SIG-M5 treated with dmso at 0.1 percent for 504 hours (cell line): Measurements from ENCODE around the gene HK1.
A peak's percentile ranks its signal among the peaks of the same experiment; 100 is the strongest.

ENCODE experiments used
- DNase-seq: peaks from one replicate; lab custom pipeline; 2025; ENCODE audit not compliant: unreplicated experiment; lab: John Stamatoyannopoulos, UW

Gene HK1

DNA sequence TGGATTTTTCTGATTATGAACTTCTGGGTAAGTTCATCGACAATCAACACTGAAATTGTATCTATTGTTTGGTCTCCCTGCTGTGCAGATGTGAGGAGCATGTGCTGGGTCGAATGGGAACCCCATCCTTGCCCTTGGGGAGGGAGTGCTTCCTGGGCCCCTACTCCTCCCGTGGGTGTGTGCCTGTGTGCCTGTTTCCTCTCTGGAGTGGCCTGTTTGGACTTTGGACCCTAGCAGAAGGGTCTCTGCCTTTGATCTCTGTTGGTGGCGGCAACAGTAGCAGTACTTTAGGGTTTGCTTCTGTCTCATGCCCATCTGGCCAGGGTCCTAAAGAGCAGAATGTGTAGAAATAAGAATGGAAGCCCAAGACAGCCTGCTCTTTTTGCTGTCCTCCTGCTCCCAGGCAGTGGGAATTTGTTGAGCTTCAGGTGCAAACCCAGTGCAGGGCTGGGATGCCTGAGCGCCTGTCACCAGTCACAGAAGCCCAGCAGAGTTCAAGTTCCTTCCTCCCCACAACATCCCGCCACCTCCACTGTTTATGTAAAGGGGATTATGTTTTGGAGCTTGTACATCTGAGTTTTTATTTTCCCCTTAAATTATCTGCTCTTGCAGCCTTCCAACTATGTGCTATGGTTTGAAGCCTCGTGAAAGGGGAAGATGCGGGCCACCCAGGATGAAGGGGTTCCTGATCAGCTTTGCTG, 139.9 kb downstream of the HK1 start:
- DNase-seq: no peak

DNA sequence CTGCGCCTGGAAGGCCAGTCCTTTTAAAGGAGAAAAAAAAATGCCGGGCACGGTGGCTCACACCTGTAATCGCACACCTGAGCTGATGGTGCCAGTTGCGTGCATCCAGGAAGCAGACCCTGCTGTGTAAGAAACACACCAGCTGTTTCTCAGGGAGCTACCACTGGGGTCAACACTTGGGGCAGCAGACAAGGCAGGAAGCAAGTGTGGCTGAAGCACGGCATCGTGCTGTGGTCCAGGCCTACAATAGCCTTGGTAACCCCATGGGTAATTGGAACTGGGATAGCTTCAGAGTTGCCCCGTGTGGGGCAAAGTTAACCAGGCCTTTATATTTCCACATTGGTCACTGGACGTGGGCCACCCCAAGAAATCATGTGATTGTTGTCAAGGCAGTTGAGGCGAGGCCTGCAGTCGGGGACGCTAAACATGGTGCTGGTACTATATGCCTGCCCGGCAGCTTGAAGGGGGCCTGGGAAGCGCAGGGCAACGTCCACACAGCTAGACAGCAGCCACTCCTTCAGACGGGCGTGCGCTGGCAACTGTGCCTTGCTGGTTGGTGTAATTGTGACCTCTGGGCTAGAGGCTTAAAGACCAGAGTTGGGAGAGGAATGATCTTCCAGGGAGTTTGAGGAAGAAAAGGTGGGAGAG, 140.9 kb downstream of the HK1 start:
- DNase-seq: no peak

DNA sequence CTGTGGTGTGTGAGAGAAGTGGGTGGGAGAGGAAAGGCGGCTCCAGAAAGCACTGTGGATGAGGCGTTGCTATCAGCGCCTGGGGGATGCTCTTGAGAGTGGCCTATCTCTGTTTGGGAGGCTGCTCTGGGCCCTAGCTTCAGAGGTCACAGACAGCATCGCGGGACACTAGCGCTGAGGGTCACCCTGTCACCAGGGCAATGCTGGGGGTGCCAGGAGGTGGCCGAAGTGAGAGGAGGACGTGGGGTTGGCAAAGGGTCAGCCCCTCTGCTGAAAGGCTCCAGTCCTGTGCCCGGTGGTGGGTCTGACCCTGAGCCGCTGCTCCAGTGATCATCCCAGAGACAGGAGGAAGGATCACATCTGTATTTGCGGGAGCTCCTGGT, 141.4 kb downstream of the HK1 start:
- DNase-seq: no peak

DNA sequence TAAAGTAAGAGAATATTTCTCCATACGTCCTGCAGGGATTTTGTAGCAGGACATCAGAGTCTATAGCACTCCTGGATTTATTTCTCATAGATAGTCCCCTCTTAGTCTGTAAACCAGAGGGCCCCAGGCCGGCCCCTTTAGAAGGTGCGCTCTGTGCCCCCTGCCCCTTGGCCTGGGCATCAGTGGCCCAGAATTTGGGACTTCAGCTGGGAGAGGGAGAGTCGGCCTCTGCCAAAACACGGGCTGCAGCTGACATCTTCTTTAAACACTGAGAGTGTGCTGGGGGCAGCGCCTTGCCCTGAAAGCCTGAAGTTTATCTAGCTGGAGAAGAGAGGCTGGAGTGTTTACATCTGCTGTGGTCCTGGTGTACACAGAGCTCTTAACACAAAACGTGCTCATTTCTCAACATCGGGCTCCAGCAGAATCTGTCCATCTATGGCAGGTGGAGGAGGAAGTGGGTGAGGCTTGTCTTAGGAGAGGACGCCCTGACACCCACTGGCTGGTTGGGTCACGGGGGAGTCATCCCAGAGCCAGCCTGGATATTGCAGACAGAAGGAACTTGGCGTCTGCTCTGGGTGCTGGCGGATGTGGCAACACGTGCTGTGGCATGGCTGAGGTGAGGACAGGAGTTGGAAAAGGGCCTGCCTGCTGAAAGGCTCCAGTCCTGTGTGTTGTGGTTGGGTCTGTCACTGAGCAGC, 143.5 kb downstream of the HK1 start:
- DNase-seq: peak; percentile 68

DNA sequence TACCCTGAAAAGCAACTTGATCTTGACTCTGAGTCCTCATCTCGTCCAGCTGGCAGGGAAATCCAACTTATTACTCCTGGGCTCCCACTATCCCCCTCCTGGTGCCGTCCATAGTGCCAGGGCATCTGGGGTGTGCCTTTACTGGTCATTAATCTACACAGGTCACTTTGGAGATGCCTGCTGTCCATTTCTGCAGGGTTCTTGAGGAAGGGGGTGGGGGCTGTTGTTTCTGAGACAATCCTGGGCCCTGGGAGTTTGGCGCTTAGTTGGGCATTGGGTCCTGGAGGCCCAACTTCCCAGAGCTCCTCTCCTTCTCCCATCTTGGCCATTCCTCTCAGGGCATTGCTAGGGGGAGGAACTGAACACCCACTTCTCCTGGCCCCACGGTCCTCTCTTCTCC, 144.4 kb downstream of the HK1 start:
- no peak for DNase-seq

DNA sequence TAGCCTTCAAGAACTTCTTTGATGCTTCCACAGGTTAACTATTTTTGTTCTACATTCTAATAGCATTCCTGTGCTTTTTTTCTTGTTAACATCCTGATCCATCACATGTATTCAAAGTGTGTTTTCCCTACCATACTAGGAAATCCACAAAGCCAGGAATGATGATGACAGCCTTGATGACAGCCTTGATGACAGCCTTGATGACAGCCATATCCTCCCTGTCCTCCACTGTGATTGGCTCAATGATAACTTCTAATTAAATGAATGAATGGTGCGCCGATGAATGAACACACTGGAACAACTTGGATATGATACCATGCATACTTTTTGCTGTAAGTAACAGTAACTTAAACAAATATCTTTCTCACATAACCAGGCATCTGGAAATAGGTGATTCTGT, 146.7 kb downstream of the HK1 start:
- DNase-seq: no peak

DNA sequence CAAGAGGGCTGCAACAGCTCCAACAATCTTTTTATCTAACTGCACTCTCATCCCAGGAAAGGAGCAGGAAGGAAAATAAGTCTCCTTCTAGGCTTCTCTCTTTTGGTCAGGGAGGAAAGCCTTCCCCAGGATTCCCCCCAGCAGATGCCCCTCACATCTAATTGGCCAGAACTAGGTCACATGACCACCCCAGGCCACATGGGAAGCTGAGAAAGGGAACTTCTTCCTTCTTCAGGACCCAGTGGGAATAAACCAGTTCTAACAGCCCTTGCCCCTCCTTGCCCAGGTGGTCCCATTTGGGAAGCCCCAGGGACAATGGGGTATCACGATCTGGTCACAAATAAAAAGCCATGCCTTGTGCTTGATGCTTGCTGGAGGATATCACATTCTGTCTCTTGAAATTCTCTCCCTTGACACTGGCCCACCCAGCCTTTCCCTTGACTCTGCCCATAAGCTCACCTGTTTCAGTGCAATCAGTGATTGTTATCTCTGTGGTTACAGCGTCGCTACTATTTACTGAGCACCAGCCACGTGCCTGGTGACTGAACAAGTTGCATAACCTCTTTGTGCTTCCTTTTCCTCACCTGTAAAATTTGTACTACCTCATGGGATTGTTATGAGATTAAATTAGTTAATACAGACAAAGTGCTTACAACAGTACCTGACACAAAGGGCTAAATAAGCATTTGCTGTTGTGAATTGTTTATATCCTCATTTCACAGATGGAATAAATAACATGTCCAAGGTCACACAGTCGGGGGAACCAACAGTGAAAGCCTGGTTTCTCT, 147.4 kb downstream of the HK1 start:
- peak; percentile 23 for DNase-seq

DNA sequence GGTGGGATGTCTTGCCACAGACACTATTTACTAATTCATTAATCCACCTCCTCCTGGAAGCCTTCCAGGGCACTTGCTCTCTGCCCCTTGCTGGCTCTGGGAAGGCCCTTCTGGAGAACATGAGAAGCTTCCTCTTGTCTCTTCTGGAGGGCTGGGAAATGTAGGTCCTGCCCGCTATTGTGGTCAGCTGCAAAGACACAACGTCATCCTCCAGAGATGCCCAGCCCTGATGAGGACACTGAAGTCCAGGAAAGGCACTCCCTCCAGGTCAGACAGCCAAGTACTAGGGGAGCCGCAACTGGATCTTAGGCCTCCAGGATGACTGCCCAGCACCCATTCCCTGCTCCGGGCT, 148.1 kb downstream of the HK1 start:
- no peak for DNase-seq

DNA sequence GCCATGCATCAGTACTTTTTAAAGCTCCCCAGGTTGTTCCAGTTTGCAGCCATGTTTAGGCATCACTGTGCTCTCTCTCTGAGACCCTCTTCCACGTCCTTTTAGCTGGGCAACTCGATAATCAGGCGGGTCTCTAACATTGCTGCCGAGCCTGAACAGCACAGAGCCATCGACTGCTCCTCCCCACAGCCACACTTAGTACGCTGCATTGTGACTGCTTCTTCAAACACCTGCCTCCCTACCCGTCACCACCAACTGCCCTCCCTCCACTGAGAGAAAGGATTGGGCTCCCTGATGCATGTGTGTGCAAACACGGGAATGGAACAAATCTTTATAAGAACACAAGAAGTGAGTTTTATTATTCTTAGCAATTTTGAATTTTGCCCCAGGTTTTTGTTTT, 149.9 kb downstream of the HK1 start:
- DNase-seq: no peak

DNA sequence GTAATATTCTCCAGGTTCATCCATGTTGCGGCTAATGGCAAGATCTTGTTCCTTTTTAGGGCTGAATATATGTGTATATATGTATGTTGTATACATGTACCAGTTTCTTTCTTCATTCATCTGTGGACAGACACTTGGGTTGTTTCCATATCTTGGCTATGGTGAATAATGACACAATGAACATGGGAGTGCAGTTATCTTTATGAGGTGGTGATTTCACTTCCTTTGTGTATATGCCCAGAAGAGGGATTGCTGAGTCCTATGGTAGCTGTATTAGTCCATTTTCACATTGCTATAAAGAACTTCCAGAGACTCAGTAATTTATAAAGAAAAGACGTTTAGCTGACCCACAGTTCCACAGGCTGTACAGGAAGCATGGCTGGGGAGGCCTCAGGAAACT, 155.9 kb downstream of the HK1 start:
- no peak for DNase-seq

DNA sequence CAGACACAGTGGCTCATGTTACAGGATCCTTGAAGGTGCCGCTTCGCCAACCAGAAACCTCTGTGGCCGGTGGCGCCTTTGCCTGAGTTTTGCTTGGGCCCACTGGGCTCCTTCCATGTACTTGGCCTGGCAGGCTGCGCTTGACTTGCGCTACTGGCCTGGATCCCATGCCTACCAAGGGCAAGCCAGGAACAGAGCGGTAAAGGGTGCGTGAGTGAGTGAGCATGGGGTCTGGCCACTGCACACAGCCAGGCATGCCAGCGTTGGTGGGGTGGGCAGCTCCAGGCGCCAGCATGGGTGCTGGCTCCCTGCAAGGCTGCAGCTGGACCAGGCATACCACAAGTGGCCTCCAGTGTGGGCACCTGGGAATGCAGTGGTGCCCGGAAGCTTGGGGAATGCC, 156.6 kb downstream of the HK1 start:
- no peak for DNase-seq

DNA sequence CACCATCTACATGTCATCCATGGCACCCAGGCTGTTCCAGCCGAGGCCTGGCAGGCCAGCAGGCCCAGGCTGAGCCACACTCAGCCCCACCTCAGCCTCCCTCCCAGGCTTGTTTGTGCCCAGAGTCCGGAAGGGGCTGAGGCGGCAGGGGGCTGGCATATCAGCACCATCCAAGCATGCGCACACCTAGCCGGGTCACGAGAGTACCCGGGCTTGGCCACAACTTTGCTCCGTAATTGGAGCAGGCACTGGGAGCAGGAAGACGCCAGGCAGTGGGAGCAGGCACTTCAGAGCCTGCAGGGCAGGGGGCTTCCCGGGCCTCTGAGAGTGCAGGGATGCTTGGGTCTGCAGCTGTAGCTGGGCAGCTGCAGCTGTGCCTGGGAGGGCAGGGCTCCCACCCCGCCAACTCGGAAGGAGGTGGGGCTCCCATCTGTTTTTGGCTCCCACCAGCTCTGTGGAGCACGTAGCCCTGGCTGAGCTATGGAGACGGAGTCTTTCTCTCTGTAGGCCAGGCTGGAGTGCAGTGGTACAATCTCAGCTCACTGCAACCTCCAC, 157.7 kb downstream of the HK1 start:
- DNase-seq: no peak

DNA sequence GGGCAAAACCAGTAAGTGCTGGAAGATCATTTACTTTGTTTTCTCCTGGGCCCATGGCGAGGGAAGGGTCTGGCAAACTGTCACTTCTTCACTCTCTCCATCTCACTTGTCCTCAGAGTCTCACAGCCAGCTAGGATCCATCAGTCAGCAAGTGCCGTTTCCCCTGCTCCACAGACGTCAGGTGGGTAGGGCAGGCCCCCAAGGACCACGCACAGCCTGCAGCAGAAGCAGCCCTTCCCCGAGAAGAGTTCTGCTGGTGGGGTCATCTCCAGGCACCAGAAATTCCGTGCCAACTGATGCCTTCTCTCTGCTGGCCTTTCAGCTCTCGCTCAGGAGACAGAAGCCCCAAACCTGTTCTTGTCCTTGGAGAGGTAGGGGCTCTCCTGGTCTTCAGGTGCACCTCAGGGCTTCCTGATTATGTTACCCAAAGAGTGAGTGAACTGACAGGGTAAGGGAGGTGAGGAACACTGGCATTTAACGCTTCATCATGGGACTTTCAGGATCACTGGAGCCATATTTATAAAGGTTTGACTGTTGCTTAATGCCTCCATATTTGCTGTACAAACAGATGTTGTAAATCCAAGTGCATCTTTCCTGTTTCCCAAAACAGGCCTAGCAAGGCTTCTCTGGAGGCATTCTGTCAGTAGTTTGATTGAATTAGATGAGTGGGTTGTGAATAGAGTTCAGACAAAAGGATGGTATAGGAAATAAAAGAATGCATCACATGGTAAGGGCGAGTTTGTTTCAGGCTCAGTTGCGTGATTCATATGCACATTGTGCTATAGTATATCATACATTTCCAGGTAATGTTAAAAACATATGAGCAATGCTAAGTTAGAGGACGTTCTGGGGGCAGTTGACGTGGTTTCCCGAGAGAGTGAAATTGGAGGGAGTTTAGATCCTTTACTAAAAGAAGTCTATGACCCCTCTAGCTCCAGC, 159.3 kb downstream of the HK1 start:
- DNase-seq: no peak

DNA sequence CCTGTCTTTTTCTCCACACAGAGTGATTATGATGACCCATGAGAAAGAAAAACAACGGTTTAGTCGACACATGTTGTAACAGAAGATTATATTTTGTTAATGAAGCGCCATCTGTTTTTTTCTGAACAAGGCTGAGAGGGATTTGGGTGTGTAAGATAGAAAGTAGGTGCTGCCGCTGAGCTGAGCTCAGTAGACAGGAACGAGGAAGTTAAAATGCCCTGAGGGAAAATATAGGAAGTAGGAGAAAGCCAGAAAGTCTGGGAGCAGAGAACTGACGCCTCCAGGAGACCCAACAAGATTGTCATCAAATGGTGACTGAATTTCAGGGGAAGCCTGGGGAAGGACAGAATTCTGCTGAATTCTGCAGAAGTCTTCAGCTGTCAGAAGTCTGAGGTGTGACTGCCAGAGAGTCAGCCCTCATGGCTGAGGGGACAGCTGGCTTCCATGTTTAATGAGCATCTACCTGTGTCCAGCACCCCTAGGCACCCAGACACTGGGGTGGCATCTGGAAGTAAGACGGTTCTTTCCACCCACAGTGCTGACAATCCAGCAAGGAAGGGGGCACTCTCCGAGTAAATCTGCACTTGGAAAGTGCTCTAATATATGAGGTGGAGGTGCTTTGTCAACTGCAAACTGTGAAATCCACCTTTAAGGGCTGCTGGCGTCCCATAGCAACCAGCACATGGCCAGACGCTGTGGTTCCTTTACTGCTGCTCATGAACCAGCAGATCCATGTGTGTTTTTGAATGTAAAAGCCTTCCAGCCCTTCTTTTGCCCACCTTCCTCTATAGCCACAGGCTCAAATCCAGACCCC, 160.4 kb downstream of the HK1 start:
- DNase-seq: peak; percentile 56

DNA sequence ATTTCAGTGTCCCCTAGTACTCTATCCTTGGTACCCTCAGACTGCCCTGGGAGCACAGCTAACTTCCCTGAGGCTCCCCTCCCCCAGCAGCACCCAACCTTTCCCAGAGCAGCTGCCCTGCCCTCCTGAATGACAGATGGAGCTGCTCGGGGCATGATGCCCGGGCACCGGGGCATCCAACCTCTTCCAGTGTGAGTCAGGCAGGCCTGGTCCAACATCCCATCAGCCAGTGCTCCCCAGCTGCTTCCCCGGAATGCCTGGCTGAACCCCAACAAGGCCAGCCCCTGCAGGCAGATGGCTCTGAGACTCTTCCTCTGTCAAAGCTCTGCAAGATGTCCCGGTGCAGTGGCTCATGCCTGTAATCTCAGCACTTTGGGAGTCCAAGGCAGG, 161.0 kb downstream of the HK1 start:
- DNase-seq: no peak

DNA sequence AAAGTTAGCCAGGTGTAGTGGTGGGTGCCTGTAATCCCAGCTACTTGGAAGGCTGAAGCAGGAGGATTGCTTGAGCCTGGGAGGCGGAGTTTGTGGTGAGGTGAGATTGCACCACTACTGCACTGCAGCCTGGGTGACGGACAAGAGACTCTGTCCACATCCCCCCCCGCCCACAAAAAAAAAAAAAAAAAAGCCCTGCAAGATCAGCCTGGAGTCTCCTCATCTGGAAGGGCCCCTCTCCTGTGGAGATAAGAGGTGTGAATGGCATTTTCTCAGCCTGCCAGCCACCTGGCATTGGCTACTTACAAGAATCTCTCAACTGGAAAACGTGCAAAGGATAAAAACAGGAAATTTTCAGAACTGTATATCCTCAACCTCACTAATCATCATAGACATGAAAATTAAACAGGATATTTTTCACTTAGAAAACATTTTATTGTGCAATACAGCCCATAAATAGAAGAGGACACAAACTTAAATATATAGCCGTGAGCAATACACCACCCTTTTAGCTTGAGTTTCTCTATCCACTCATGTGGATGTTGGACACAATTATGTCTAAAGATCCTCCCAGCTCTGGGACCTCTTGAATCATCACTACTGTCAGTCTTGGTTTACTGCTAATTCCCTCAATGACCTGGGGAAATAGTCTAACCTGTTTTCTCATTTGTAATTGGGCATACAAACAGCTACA, 161.7 kb downstream of the HK1 start:
- DNase-seq: peak; percentile 58

DNA sequence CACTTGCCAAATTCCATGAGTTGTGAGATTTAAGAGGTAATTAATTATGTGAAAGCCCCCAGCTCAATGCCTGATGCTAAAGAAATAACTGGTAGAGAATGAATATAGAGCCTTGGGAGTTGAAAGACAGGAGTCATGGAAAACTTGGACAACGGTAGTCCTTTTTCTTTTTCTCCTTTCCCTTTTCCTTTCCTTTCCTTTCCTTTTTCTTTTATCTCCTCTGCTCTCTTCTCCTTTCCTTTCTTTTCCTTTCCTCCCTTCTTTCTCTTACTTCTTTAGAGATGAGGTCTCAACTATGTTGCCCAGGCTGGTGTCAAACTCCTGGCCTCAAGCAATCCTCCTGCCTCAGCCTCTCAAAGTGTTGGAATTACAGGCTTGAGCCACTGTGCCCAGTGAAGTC, 165.1 kb downstream of the HK1 start:
- no peak for DNase-seq

DNA sequence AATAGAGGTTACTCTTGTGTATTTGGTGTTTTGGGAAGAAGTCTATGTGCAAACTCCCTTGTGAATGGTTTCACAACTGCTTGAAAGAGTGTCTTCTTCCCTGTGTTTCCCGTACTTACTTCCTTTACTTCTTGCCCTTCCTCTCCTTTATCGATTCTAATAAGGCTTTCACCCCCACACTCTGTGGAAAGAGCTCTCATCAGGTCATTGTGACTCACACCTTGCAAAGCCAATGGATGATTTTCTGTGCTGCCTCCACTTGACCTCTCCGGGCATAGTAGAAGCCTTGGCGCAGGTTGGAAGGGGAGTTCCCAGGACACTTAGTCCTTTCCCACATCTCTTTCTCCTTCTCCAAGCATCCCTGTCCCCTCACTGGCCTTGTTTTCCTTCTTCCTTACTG, 166.7 kb downstream of the HK1 start:
- DNase-seq: no peak

DNA sequence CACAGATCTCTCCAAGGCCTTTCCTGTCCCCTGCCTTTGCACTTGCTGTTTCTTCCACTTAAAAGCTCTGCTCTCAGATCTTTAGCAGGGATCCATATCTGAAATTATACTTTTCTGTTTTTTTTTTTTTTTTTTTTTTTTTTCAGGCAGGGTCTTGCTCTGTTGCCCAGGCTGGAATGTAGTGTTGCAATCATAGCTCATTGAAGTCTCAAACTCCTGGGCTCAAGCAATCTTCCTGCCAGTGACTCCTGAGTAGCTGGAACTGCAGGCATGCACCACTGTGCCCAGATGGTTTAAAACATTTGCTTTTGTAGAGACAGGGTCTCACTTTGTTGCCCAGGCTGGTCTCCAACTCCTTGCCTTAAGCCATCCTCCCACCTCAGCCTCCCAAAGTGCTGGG, 167.9 kb downstream of the HK1 start:
- no peak for DNase-seq
